Lower leg skin (tissue), 4 donors: ENCODE measurements around the gene HIPK1. TPM values are rescaled to one million over a fixed set of nuclear protein-coding genes. Genes with fewer than 3 reads are reported as not detected.

Source experiments
- DNase-seq, 2 donors: peaks; one replicate each; pipeline ENCODE4 v3.0.0-alpha.2; 2019; ENCODE audit warnings: low spot score in 2 of 2
- H3K4me3 ChIP-seq: fragments of 200-600 bp; sonication (generic); 2 replicates; pipeline ENCODE4 v1.5.1; 2017; ENCODE audit warnings: mild to moderate bottlenecking, low read depth; ENCODE audit not compliant: poor library complexity, severe bottlenecking
- CTCF ChIP-seq, 3 donors: fragments of 450-650 bp; IDR thresholded peaks; one replicate each; pipeline ENCODE4 v1.5.1; 2016; ENCODE audit warnings: antibody characterized with exemption in 3 of 3, mild to moderate bottlenecking in 3 of 3, moderate library complexity in 2 of 3
- POLR2A ChIP-seq, 2 donors: fragments of 450-650 bp; IDR thresholded peaks; one replicate each; pipeline ENCODE4 v1.6.1; 2016 to 2017; ENCODE audit warnings: antibody characterized with exemption in 2 of 2, mild to moderate bottlenecking in 1 of 2, moderate library complexity in 1 of 2
- WGBS, 2 donors: methylation state at CpG; one replicate each; pipeline ENCODE4 v1.1.5; 2018; 5-methylcytosine and 5-hydroxymethylcytosine counted together
- intact Hi-C: fragments of 100-400 bp; cut with DNase I; formaldehyde crosslinking; loops from one replicate; pipeline ENCODE4 v1.15.0; 2023; ENCODE audit warnings: low total_unique reads
- total RNA-seq, 4 donors: library from RNA; depleted of rRNA; stranded (reverse); fragments of >200 nt; gene quantifications; one replicate each; pipeline ENCODE4 v1.1.0, GENCODE V29; 2016

Gene HIPK1
- total RNA-seq, 4 donors from 2014 or later: 47.6 to 58.3 (median 54.5) TPM

- 51 to 79% methylated on average over 2 of the region's 2 CpGs for WGBS, 2 donors
- intact Hi-C loops: no loop called here
- no peak overlapping the region for H3K4me3 ChIP-seq
- no peak for TF ChIP-seq CTCF (IDR thresholded peaks at IDR 0.05)
- no peak for TF ChIP-seq POLR2A (IDR thresholded peaks at IDR 0.05)
- DNase-seq: no peak
These were observed 61.4 kb downstream of the HIPK1 start for GRCh38 chr1:113990530-113990929.

- intact Hi-C loops: no loop called here
- H3K4me3 ChIP-seq: no peak overlapping the region
- DNase-seq: no peak
- WGBS, 2 donors: 89 to 93% methylated on average over 4 of the region's 4 CpGs
- no peak for TF ChIP-seq POLR2A (IDR thresholded peaks at IDR 0.05)
- no peak for TF ChIP-seq CTCF (IDR thresholded peaks at IDR 0.05)
These were observed 61.8 kb downstream of the HIPK1 start for GRCh38 chr1:113990961-113991360.

- 88 to 95% methylated on average over 5 of the region's 5 CpGs for WGBS, 2 donors
- no peak overlapping the region for H3K4me3 ChIP-seq
- intact Hi-C loops: no loop called here
- TF ChIP-seq POLR2A (IDR thresholded peaks at IDR 0.05) (no peak), CTCF (IDR thresholded peaks at IDR 0.05) (no peak)
- no peak for DNase-seq
These were observed 62.4 kb downstream of the HIPK1 start for GRCh38 chr1:113991467-113991997.

GRCh38 chr1:113993072-113993471 lies 63.9 kb downstream of the HIPK1 start:
- DNase-seq: no peak
- no peak for TF ChIP-seq CTCF (IDR thresholded peaks at IDR 0.05)
- no peak for TF ChIP-seq POLR2A (IDR thresholded peaks at IDR 0.05)
- H3K4me3 ChIP-seq: no peak overlapping the region
- WGBS, 2 donors: 87 to 91% methylated on average over 4 to 5 of the region's 5 CpGs
- intact Hi-C loops: no loop called here

GRCh38 chr1:113993766-113994165 lies 64.6 kb downstream of the HIPK1 start:
- TF ChIP-seq CTCF (IDR thresholded peaks at IDR 0.05) (no peak), POLR2A (IDR thresholded peaks at IDR 0.05) (no peak)
- no peak overlapping the region for H3K4me3 ChIP-seq
- intact Hi-C loops: no loop called here
- 83% methylated on average over 2 of the region's 2 CpGs; no CpG with 5 or more reads in 1 of the 2 donors for WGBS, 2 donors
- no peak for DNase-seq

- TF ChIP-seq POLR2A (IDR thresholded peaks at IDR 0.05) (no peak), CTCF (IDR thresholded peaks at IDR 0.05) (no peak)
- no peak for DNase-seq
- no peak overlapping the region for H3K4me3 ChIP-seq
- intact Hi-C loops: no loop called here
- WGBS, 2 donors: 88 to 98% methylated on average over 2 of the region's 2 CpGs
These were observed 66.3 kb downstream of the HIPK1 start for GRCh38 chr1:113995382-113995781.
